GM19351 (cell line): ENCODE measurements around the gene LILRA1.
A peak's percentile ranks its signal among the peaks of the same experiment; 100 is the strongest.
"Not testable (repeated sequence)": the region's sequence is repeated elsewhere in the genome, so short reads cannot be mapped to it uniquely, and the experiment has no call there.

Experiments used
- ATAC-seq: cut with Tn5 transposase; IDR thresholded peaks from one replicate; pipeline ENCODE4 v1.9.1; 2021; ENCODE audit warnings: mild to moderate bottlenecking, moderate library complexity; ENCODE audit not compliant: unreplicated experiment

The LILRA1 gene

GRCh38 chr19:54593445-54593844, at the start of gene LILRA1:
TSS of gene LILRA1 (plus strand) at chr19:54593632. CDS start at chr19:54594245, 613 bp downstream.
- ATAC-seq: not testable (repeated sequence)

GRCh38 chr19:54548806-54549205, 44.6 kb upstream of the LILRA1 start:
- ATAC-seq: no peak

DNA sequence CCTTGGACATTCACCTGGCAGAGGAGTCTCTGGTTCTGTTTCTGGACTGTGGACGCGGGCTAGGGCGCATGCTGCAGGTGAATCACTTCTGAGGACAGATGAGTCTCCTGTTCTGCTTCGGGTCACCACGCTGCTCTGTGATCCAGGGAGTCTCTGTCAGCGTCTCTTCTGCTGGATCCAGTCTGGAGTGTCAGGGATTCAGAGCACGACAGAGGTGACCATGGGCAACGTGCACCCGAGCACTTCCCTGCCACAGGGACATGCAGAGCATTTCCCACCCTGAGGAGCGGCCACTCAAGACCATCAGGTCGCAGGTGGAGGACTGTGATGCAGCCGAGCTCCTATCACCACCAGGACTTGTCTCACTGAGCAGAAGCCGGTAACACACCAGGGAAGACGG, 44.2 kb upstream of the LILRA1 start:
- ATAC-seq: no peak

DNA sequence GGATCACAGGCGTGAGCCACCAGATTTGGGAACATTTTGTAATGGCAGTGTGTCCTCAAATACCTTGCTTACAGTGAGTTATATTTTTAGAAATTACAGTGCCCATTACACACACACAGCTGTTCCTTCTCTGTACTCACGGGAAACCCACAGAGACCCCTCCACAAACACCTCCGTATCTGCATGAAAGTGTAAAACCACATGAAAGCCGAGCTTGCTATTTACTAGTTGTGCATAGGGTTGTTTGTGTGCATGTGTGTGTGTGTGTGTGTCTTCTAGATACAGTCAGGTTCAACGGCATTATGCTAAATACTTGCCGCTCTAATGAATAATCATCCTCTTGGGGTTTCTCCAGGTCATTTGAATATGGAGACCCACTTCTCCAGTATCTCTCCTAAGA, 42.1 kb upstream of the LILRA1 start:
- ATAC-seq: peak; percentile 51

GRCh38 chr19:54551950-54552912, 41.2 kb upstream of the LILRA1 start:
- ATAC-seq: no peak

DNA sequence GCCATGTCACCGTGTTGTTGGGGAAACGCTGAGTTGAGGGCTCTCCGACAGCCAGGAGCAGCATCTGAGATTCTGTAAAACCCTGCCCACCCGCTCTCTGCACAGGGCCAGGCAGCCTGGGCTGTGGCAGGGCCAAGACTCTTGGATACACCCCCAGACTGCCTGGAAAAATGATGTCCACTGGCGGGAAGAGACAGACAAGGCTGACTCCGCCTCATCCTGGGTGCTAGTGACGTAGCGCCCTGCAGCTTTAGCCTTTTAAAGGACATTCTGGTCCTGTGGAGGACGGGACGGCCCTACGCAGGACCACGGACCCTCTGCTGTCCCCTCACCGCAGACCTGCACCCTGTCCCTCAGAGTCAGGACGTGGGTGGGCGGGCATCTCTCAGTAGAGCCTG, 40.5 kb upstream of the LILRA1 start:
- no peak for ATAC-seq

GRCh38 chr19:54554006-54554405, 39.4 kb upstream of the LILRA1 start:
- no peak for ATAC-seq

DNA sequence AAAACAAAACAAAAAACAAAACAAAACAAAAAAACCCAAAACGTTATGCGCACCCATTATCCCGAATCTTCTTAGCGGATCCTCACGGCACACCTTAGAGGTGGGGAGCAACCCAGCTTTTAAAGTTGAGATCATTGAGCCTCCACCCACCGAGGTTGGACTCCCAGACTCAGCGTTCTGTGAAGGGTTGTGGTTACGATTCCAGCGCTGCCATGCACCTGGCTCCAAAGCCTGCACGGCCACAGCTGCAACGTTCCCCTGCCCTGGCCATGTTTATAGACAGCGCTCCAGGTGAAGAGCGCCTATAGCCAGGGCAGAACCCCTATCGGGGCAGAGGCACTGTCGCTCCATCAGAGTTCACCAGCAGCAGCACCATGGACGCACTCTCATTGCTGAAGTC, 38.5 kb upstream of the LILRA1 start:
- ATAC-seq: no peak

GRCh38 chr19:54556194-54556593, 37.2 kb upstream of the LILRA1 start:
- no peak for ATAC-seq

DNA sequence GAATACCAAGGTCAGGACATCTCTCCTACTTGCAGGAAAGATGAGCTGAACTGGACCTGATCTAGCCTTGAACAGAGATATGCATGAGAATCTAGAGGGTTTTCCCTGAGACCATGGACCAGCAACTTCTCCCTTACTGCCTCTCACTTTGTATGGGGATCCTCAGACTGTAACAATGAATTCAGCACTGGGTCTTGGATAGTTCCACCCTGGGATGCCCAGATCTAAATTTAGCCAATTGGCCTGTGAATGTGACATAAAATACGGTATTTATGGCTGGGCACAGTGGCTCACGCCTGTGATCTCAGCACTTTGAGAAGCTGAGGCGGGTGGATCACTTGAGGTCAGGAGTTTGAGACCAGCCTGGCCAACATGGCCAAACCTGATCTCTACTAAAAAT, 35.1 kb upstream of the LILRA1 start:
- no peak for ATAC-seq

GRCh38 chr19:54560881-54561385, 32.5 kb upstream of the LILRA1 start:
- ATAC-seq: no peak

- ATAC-seq: no peak
Observed at GRCh38 chr19:54561840-54562239, 31.6 kb upstream of the LILRA1 start.

GRCh38 chr19:54563206-54563605, 30.2 kb upstream of the LILRA1 start:
- ATAC-seq: not testable (repeated sequence)

DNA sequence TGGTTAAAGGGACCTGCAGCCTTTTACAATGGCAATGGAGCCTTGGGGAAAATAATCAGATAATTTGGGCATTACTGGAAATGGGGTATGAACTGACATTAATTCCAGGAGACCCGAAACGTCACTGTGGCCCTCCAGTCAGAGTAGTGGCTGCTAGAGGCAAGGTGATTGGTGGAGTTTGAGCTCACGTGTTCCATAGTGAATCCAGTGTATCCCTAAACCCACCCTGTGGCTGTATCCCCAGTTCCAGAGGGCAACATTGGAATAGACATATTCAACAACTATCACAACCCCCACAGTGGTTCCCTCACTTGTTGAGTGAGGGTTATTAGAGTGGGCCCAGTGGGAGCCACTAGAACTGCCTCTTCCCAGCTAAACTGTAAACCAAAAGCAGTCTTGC, 23.1 kb upstream of the LILRA1 start:
- no peak for ATAC-seq

DNA sequence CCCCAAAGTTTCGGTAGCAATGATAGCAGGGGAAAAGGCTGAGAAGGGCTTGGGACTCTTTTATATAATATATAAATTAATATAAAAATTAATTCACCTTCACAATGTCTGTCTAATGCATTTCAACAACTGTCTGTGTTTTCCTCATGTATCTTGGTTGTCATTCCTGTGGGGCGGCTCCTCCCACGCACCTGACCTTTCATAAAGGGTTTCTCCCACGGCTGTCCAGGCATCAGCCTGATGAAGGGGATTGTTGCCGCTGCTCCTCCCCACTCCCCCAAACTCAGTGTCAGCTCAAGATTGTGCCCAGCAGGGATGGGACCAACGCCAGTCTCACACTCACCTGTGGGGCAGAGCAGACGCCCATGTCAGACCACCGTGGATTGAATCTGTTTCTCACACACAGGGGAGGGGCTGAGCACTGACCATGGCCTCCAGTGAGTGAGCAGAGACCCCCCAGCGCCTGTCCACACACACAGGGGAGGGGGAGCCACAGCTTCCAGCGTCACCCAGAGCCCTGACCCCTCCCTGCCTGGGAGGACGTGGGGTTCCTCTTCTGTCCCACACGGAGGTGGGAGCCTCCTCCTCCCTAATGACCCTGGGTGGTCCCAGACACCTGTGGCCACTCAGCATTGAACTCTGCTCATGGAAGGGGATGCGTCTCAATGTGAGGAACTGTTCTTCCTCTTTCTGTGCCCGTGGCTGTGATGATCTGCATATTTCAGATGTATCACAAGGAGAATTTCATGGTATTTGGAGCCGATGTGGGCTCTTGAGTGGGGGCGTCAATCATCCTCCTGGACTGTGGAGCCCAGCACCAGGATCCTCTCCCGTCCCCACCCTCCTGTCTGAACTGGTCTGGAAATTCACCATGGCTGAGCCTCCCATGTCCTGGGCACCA, 21.5 kb upstream of the LILRA1 start:
- not testable (repeated sequence) for ATAC-seq

- no peak for ATAC-seq
Observed at GRCh38 chr19:54572696-54573311, 20.6 kb upstream of the LILRA1 start.

GRCh38 chr19:54573330-54573872, 20.0 kb upstream of the LILRA1 start, which contains the start of gene LILRA2:
TSS of gene LILRA2 (plus strand) at chr19:54573790. CDS start at chr19:54573879, 89 bp downstream.
- ATAC-seq: peak; percentile 61

DNA sequence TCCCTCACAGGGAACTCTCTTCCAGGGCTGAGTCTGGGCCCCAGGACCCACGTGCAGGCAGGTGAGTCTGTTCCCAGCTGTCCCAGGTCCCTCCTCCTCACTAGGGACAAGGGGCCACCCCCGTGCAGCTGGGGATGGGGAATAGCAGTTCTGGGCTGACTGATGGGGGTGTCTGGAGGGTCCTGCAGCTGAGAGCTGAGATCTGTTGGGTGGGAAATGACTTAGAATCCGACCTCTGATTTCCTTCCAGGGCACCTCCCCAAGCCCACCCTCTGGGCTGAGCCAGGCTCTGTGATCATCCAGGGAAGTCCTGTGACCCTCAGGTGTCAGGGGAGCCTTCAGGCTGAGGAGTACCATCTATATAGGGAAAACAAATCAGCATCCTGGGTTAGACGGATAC, 19.4 kb upstream of the LILRA1 start:
- no peak for ATAC-seq

DNA sequence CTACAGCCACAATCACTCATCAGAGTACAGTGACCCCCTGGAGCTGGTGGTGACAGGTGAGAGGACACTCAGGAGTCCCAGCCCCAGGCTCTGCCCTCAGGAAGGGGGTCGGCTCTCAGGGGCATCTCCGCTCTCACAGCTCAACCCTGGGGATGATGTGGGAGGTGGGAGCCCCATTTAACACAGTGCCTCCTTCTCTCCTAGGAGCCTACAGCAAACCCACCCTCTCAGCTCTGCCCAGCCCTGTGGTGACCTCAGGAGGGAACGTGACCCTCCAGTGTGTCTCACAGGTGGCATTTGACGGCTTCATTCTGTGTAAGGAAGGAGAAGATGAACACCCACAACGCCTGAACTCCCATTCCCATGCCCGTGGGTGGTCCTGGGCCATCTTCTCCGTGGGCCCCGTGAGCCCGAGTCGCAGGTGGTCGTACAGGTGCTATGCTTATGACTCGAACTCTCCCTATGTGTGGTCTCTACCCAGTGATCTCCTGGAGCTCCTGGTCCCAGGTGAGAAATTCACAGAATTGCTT, 18.8 kb upstream of the LILRA1 start:
- no peak for ATAC-seq

- ATAC-seq: not testable (repeated sequence)
Observed at GRCh38 chr19:54575205-54575604, 18.2 kb upstream of the LILRA1 start.
